HG03135 (cell line): Measurements from ENCODE around the gene POLD2.
"Not testable (repeated sequence)": the region's sequence is repeated elsewhere in the genome, so short reads cannot be mapped to it uniquely, and the experiment has no call there.

Experiments used
- ATAC-seq: cut with Tn5 transposase; IDR thresholded peaks from one replicate; pipeline ENCODE4 v1.9.1; 2021; ENCODE audit warnings: mild to moderate bottlenecking, moderate library complexity; ENCODE audit not compliant: unreplicated experiment

POLD2 gene

GRCh38 chr7:44139311-44140010 is 16.1 kb upstream of the POLD2 start:
- ATAC-seq, result no peak

DNA sequence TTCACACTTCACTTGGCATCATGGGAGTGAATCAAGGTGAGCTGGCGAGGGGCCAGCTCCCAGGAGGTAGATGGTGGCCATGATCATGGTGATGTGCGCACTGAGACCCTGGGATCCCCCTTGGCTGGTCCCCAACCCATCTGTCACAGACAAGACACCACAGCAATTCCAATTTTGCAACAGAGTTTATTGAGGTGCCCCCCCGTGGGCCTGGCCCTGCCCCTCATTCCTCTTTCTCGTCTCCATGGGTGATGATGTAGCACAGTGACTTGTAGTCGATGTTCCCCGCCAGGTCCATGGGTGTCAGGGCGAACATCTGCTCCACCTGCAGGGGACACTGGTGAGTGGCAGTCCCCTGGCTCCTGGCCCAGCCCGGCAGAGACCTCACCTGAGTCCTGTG is 15.3 kb upstream of the POLD2 start:
- ATAC-seq, result no peak

GRCh38 chr7:44136731-44137130 is 13.4 kb upstream of the POLD2 start:
- no peak for ATAC-seq

DNA sequence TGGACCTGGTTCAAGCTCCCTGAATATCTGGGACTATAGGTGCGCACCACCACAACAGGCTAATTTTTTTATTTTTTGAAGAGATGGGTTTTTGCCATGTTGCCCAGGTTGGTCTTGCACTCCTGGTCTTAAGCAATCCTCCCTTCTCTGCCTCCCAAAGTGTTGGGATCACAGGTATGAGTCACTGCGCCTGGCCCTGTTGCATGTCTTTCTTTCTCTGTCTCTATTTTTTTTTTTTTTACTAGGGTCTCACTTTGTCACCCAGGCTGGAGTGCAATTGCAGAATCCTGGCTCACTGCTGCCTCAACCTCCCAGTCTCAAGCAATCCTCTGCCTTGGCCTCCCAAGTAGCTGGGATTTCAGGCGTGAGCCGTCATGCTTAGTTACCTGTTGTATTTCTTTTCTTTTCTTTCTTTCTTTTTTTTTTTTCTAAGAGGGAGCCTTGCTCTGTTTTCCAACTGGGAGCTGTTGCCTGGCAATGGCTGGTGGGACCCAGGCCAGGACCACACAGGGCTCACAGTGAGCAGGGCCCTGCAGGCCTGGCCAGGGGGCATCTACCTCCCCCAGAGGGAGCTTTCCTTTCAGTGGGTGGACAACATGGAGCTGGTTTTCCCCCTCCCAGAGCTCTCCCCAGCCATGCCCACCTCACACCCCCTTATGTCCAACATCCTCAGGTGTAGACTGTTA is 11.7 kb upstream of the POLD2 start:
- no peak for ATAC-seq

DNA sequence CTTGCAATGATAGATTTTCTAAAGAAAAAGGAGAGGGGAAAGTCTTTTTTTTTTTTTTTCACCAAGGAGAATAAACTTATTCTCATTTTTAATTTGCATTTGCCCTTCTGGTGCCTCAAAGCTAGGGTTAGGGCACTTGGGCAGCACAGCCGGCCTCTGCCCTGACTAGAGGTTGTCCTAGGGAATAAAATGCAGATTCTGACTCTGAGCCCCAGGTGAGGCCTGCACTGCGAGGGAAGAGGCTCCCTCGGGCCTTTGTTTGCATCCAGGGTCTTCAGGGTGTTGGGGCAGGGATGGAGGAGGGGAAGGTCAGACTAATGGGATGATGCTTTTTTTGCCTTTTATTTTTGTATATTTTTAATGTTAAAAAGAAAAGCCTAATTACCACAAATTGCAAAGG is 9.9 kb upstream of the POLD2 start:
- no peak for ATAC-seq

DNA sequence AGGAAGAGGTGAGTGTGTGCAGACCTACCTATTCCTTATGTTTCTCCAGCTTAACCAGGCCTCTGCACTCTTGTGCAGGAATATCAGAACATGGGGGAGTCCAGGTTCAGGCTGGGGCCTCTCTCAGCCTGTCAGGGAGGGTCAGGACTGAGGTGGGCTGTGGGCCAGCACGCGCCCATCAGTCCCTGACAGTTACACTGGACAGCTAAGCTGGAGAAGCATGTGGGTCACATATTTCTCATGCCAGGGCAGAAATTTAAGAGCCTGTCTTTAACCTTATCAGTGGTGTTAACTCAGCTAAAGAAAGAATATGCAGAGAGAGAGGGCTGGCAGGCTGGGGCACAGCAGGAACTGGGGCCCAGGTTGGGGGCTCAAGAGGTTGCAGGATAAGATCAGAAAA is 8.7 kb upstream of the POLD2 start:
- ATAC-seq, result no peak

DNA sequence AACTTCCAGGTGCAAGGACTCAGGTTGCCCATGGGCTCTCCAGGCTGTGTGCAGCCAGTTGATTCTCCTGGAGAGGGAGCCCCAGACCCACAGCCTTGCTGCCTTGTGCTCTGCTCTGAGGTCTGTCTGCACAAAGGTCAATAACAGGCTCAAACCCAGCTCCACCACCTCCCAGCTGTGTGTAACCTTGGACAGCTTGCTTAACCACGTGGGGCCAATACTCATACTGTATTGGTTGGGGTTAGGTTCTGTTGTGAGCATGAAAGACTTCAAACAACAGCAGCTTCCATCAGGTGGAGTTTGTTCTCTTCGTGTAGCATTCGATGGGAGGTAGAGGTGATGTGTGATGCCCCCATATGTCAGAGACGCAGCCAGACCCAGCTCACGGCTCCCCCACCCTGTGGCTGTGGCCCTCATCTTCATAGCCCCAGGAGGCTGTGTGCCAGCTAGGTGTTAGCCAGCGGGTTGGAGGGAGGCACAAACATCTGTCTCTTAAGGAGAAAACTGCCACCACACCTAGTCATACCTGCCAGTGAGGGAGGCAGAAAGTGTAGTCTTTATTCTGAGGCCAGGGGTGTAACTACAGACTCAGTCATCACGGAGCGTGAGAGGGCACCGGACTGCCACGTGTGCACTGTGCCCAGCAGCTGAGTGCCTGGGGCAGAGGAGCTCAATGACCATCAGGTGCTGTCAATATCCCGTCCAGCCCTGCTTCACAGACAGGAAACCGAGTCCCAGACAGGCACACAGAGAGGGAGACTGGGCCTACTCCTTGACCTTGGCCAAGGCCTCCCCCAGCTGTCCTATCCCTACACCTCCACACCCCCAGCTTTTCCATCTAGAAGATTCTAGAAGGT is 8.1 kb upstream of the POLD2 start:
- no peak for ATAC-seq

DNA sequence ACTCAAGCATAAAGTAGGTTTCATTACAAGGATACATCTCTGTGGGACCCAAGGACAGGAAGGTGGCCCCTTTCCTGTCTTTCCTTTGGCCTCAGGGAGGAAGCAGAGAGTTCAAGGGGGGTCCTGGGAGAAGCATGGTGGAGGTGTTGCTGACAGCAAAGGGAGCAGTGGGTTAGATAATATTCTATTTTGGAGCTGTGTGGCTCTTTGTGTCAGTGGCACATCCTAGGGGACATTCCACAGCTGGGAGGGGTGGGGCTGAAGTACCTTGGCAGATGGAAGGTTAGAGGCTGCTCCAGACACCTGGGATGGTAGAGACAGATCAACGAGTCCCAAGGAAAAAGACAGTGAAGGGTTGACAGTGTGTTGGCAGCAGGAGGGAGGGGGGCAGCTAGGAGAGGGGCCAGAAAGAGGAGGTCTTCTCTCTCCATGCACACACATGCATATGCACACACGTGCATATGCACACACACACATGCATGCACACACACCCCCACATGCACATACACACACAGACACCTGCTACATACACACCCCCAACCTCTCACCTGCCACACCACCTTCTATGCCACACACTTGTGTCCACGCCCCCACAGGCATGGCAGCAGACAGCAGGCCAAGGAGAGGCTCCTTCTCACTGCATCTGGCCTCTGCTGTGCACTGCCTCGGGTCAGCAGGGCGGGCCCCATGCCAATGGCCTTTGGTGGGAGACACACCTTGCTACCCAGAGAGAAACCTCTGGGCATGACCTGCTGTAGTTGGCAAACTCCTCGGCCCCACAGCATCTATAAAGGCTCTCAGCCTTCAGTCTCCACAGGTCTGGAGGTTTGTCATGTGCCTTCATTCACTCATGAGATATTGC is 5.6 kb upstream of the POLD2 start:
- no peak for ATAC-seq

DNA sequence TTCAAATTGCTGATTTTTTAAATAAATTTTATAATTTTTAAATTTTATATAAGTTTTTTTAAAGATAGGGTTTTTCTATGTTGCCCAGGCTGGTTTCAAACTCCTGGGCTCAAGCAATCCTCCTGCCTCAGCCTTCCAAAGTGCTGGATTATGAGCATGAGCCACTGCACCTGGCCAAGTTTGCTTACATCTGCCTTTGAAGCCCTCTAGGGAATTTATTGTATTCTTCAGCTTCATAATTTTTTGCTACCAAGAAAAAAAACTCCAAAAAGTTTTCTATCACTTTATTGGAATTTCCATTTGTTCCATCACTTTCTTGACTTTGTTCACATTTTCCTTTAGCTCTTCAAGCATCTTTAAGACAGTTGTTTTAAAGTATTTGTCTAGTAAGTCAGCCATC is 3.8 kb upstream of the POLD2 start:
- ATAC-seq, result no peak

DNA sequence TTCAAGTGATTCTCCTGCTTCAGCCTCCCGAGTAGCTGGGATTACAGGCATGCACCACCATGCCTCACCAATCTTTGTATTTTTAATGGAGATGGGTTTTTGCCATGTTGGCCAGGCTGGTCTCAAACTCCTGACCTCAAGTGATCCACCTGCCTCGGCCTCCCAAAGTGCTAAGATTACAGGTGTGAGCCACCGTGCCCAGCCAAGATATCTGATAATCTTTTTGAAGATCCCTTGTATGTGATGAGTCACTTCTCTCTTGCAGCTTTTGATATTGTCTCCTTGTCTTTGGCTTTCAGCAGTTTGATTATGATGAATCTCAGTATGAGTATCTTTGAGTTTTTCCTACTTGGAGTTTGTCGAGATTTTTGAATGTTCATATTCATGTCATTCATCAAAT is 3.2 kb upstream of the POLD2 start:
- not testable (repeated sequence) for ATAC-seq

GRCh38 chr7:44124822-44125202 is 1.5 kb upstream of the POLD2 start:
- no peak for ATAC-seq

- no peak for ATAC-seq
Observed at GRCh38 chr7:44122529-44122928, 819 bp downstream of the POLD2 start.

GRCh38 chr7:44121761-44122420 is 1.5 kb downstream of the POLD2 start:
- ATAC-seq, result no peak

DNA sequence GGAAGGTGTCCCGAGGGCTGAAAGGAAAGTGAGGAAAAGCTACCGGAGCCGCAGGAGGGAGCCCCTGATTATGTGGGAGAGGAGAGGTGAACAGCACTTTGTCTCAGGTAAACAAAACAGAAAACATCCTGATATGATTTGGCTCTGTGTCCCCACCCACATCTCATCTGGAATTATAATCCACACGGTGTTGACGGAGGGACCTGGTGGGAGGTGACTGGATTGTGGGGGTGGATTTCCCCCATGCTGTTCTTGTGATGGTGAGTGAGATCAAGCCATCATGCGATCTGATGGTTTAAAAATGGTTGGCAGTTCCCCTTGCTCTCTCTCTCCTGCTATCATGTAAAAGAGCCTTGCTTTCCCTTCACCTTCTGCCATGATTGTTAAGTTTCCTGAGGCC is 3.0 kb downstream of the POLD2 start:
- ATAC-seq, result no peak

- ATAC-seq, result no peak
Observed at GRCh38 chr7:44119829-44120380, 3.4 kb downstream of the POLD2 start.

GRCh38 chr7:44117801-44118429 is 5.4 kb downstream of the POLD2 start:
- ATAC-seq, result no peak

- no peak for ATAC-seq
Observed at GRCh38 chr7:44116789-44117666, 6.3 kb downstream of the POLD2 start.

DNA sequence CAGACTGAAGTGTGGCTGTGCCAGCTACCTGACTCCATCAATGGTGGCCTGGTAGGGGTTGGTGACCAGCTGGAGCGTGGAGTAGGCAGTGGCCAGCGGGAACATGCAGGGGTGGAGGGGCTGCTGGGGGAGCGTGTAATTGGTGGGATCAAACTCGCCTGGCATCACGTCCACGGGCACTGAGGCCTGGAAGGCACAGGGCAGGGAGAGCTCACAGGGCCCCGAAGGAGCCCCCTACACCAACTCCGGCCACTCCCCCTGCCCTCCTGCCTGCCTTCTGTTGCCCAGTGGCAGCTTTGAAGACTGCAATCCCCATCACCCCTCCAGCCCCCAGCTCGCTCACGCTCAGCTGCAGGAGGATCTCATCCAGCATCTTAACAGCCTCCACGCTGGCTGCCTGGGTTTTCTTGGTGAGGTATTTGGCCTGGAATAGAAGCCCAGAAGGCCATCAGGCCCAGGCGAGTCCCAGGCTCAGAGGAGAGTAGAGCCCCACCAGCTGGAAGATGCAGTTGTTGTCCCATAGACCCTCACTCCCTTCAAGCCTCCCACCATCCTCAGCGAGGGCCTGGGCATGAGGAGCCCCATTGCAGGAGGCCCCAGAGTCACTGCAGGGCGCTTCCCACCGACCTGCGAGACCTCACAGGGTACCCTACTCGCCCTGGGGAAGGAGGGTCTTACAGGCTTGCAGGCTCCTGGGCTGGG is 7.1 kb downstream of the POLD2 start:
- no peak for ATAC-seq
